ENCODE measurements around the gene TAPT1. TPM values are rescaled to one million over a fixed set of nuclear protein-coding genes. Genes with fewer than 3 reads are reported as not detected.

TAPT1 gene
- total and polyA plus RNA-seq, 2 of the 13 experiments (the other 11 are each of a cell fraction or from before 2014, with no cell fraction given): 24.5 to 25.3 TPM

- TF ChIP-seq ZNF281 (CRISPR knock-in tag; IDR thresholded peaks at IDR 0.05; ENCODE audit: borderline replicate concordance): peak; percentile 66; the same call in 1 of the 2 replicates
- TF ChIP-seq ISL2 (CRISPR knock-in tag; IDR thresholded peaks at IDR 0.05): peak; percentile 96
- TF ChIP-seq SRSF4 (IDR thresholded peaks at IDR 0.05; ENCODE audit: low read depth, low read length, poor library complexity, severe bottlenecking): no peak
- no peak for TF ChIP-seq ZFP91 (CRISPR knock-in tag; IDR thresholded peaks at IDR 0.05; ENCODE audit: borderline replicate concordance)
- no peak for TF ChIP-seq IRX3 (CRISPR knock-in tag; IDR thresholded peaks at IDR 0.05; ENCODE audit: borderline replicate concordance, low read depth)
- no peak for TF ChIP-seq HNRNPLL (IDR thresholded peaks at IDR 0.05; ENCODE audit: low read depth, low read length, poor library complexity, severe bottlenecking)
- no peak for TF ChIP-seq DBP (CRISPR knock-in tag; IDR thresholded peaks at IDR 0.05; ENCODE audit: not compliant biosample characterization)
- no peak for TF ChIP-seq JUNB (CRISPR knock-in tag; IDR thresholded peaks at IDR 0.05; ENCODE audit: borderline replicate concordance)
- no peak for TF ChIP-seq NR0B2 (CRISPR knock-in tag; IDR thresholded peaks at IDR 0.05)
- TF ChIP-seq ZNF598 (CRISPR knock-in tag; IDR thresholded peaks at IDR 0.05; ENCODE audit: borderline replicate concordance): no peak
- no peak for TF ChIP-seq RNF219 (CRISPR knock-in tag; IDR thresholded peaks at IDR 0.05)
- TF ChIP-seq TERF1 (CRISPR knock-in tag; IDR thresholded peaks at IDR 0.05): no peak
- TF ChIP-seq SAP130 (CRISPR knock-in tag; IDR thresholded peaks at IDR 0.05; ENCODE audit: low read depth): peak; percentile 73
- no peak for TF ChIP-seq ZNF253 (CRISPR knock-in tag; IDR thresholded peaks at IDR 0.05; ENCODE audit: borderline replicate concordance)
- no peak for TF ChIP-seq ZBTB44 (CRISPR knock-in tag; IDR thresholded peaks at IDR 0.05)
- TF ChIP-seq ZNF878 (CRISPR knock-in tag; IDR thresholded peaks at IDR 0.05): peak; percentile 64; the same call in 1 of the 2 replicates
- 0 out of 2 replicates have a peak, but pooled peaks have one; percentile 41 for TF ChIP-seq ZSCAN29 (CRISPR knock-in tag; conservative IDR thresholded peaks at IDR 0.05)
- TF ChIP-seq THAP11 (CRISPR knock-in tag; IDR thresholded peaks at IDR 0.05): no peak
These were observed 96.9 kb downstream of the TAPT1 start (continued) for GRCh38 chr4:16129336-16129735.

Data from HepG2 (cell line).